Tibial nerve (tissue), 4 donors: Measurements from ENCODE around the gene GCNT1.

Experiments used
- CTCF ChIP-seq, 5 experiments: fragments of 200-600 bp in 3 of 5; fragments of 450-650 bp in 2 of 5; sonication (generic) in 3 of 5; IDR thresholded peaks; one replicate each; pipeline ENCODE4 v1.5.1; 2016 to 2019; ENCODE audit warnings: antibody characterized with exemption in 5 of 5, mild to moderate bottlenecking in 3 of 5, moderate library complexity in 2 of 5
- EP300 ChIP-seq, 2 donors: sonication (generic); formaldehyde crosslinking; IDR thresholded peaks; one replicate each; pipeline ENCODE4 v1.6.1; 2017; ENCODE audit warnings: antibody characterized with exemption in 2 of 2, mild to moderate bottlenecking in 1 of 2
- POLR2A ChIP-seq, 2 donors: fragments of 450-650 bp; IDR thresholded peaks; one replicate each; pipeline ENCODE4 v1.6.1; 2017; ENCODE audit warnings: antibody characterized with exemption in 2 of 2, mild to moderate bottlenecking in 2 of 2, moderate library complexity in 2 of 2

GRCh38 chr9:76502746-76503145 lies 43.8 kb downstream of the GCNT1 start:
- TF ChIP-seq EP300 (IDR thresholded peaks at IDR 0.05) (no peak), POLR2A (IDR thresholded peaks at IDR 0.05) (no peak), CTCF (IDR thresholded peaks at IDR 0.05) (no peak)
